ENCODE data around the gene INTS1.

Gene INTS1

GRCh38 chr7:1548944-1549343, 44.8 kb upstream of the INTS1 start:
- H3K36me3 ChIP-seq (ENCODE audit: insufficient read depth, low read length): no peaks in the 10 kb centered on the region
- no peak overlapping the region for H3K27ac ChIP-seq
- no peak overlapping the region for H3K9ac ChIP-seq (ENCODE audit: insufficient read length)
- no peak for DNase-seq (ENCODE audit: low read depth, low spot score)
- TF ChIP-seq EZH2 (IDR thresholded peaks at IDR 0.05) (no peak), FOXP2 (optimal IDR thresholded peaks at IDR 0.05; ENCODE audit: control extremely low read depth, extremely low read length, insufficient read depth) (no peak), POLR2AphosphoS5 (IDR thresholded peaks at IDR 0.05; ENCODE audit: borderline replicate concordance, low read depth, low read length) (no peak)
- H3K4me3 ChIP-seq: no peak overlapping the region
- H3K9me3 ChIP-seq (ENCODE audit: low read depth, low read length): no peaks in the 10 kb centered on the region

DNA sequence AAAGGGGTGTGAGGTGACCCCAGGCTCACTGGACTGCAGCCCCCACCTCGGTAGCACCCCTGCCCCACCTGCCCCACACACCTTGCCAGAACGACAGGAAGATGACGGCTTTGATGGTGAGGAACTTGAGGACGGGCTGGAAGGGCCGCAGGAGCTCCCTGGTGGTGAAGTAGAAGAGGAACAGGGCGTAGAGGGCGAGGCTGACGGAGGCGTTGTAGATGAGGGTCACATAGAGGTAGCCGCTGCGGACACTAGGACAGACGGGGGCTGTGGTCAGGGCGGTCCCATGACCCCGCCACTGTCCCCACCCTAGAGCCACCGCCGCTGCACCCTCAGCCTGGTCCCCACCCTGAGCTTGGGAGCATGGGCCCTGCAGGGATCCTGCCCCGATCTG, 44.2 kb upstream of the INTS1 start:
- no peaks in the 10 kb centered on the region for H3K9me3 ChIP-seq (ENCODE audit: low read depth, low read length)
- H3K36me3 ChIP-seq (ENCODE audit: insufficient read depth, low read length): no peaks in the 10 kb centered on the region
- H3K9ac ChIP-seq (ENCODE audit: insufficient read length): no peak overlapping the region
- H3K4me3 ChIP-seq: no peak overlapping the region
- no peak for DNase-seq (ENCODE audit: low read depth, low spot score)
- no peak overlapping the region for H3K27ac ChIP-seq
- TF ChIP-seq FOXP2 (optimal IDR thresholded peaks at IDR 0.05; ENCODE audit: control extremely low read depth, extremely low read length, insufficient read depth) (no peak), POLR2AphosphoS5 (IDR thresholded peaks at IDR 0.05; ENCODE audit: borderline replicate concordance, low read depth, low read length) (no peak), EZH2 (IDR thresholded peaks at IDR 0.05) (no peak)

DNA sequence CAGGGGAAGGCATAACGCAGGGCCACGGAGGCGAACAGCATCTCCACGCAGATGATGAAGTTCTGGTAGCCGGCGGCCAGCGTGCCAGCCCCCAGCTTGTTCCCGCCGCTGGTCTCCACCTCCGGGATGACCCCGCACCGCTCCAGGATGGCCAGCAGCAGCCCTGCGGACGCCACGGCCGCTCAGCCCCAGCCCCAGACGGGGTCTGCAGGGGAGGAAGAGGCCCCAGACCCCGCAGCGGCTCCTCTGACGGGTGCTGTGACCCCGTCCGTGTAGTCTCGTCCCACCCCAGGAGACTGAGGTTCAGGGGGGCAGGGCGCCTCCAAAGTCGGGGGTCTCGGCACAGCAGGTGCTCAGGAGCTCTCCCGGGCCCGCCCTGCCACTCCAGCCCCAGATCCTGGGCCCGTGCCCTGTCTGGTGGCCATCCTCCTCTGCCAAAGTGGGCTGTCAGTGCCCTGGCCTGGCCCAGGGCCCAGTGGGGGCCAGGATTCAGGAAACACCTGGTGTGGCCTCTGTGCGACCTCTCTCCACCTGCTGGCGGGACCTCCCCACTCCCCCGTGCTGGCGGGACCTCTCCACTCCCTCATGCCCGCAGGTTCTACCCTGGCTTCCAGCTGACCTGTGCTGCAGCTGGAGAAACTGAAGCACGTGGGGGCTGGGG, 43.7 kb upstream of the INTS1 start:
- TF ChIP-seq EZH2 (IDR thresholded peaks at IDR 0.05): no peak
- no peak for TF ChIP-seq POLR2AphosphoS5 (IDR thresholded peaks at IDR 0.05; ENCODE audit: borderline replicate concordance, low read depth, low read length)
- TF ChIP-seq FOXP2 (optimal IDR thresholded peaks at IDR 0.05; ENCODE audit: control extremely low read depth, extremely low read length, insufficient read depth): no peak
- Histone ChIP-seq H3K9me3 (ENCODE audit: low read depth, low read length) (no peaks in the 10 kb centered on the region), H3K36me3 (ENCODE audit: insufficient read depth, low read length) (no peaks in the 10 kb centered on the region), H3K4me3 (no peak overlapping the region), H3K9ac (ENCODE audit: insufficient read length) (no peak overlapping the region), H3K27ac (no peak overlapping the region)
- no peak for DNase-seq (ENCODE audit: low read depth, low spot score)

GRCh38 chr7:1546909-1547776, 43.0 kb upstream of the INTS1 start:
- Histone ChIP-seq H3K9me3 (ENCODE audit: low read depth, low read length) (no peaks in the 10 kb centered on the region), H3K9ac (ENCODE audit: insufficient read length) (no peak overlapping the region), H3K27ac (no peak overlapping the region), H3K4me3 (no peak overlapping the region), H3K36me3 (ENCODE audit: insufficient read depth, low read length) (no peaks in the 10 kb centered on the region)
- DNase-seq (ENCODE audit: low read depth, low spot score): no peak
- TF ChIP-seq FOXP2 (optimal IDR thresholded peaks at IDR 0.05; ENCODE audit: control extremely low read depth, extremely low read length, insufficient read depth): no peak
- TF ChIP-seq EZH2 (IDR thresholded peaks at IDR 0.05): no peak
- no peak for TF ChIP-seq POLR2AphosphoS5 (IDR thresholded peaks at IDR 0.05; ENCODE audit: borderline replicate concordance, low read depth, low read length)

DNA sequence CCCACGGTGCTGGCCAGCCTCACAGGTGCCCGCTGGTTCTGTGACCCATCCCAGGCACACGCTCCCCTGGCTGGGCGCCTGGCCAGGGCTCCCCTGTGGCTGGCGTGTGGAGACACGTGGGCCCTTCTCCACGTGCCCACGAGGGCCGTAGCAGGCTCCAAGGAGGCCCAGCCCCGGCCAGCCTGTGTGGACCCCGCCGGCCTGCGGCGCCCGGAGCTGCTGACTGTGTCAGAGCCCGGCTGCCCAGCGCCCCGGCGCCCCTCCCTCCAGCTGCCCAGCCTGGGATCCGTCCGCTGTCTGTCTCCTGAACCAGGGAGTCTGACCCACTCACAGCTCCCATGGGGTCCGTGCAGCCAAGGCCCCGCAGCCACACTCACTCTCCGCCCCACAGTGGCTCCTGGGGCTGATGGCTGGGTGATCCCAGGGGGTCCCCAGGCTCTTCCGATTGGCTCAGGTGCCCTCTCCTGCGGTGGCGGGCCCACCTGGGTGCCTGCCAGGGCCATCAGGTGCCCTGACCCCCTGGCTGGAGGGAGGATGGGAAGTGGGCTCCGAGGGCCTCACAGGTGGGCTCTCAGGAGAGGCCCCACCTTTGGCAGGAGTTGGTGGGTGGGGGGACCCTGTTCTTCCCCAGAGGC, 42.2 kb upstream of the INTS1 start:
- TF ChIP-seq POLR2AphosphoS5 (IDR thresholded peaks at IDR 0.05; ENCODE audit: borderline replicate concordance, low read depth, low read length) (no peak), FOXP2 (optimal IDR thresholded peaks at IDR 0.05; ENCODE audit: control extremely low read depth, extremely low read length, insufficient read depth) (no peak), EZH2 (IDR thresholded peaks at IDR 0.05) (no peak)
- DNase-seq (ENCODE audit: low read depth, low spot score): no peak
- no peak overlapping the region for H3K27ac ChIP-seq
- no peak overlapping the region for H3K9ac ChIP-seq (ENCODE audit: insufficient read length)
- no peaks in the 10 kb centered on the region; the same call in 1 of the 2 replicates for H3K36me3 ChIP-seq (ENCODE audit: insufficient read depth, low read length)
- H3K4me3 ChIP-seq: no peak overlapping the region
- no peaks in the 10 kb centered on the region for H3K9me3 ChIP-seq (ENCODE audit: low read depth, low read length)

GRCh38 chr7:1545417-1546246, 41.4 kb upstream of the INTS1 start:
- DNase-seq (ENCODE audit: low read depth, low spot score): no peak
- Histone ChIP-seq H3K9ac (ENCODE audit: insufficient read length) (no peak overlapping the region), H3K27ac (no peak overlapping the region), H3K36me3 (ENCODE audit: insufficient read depth, low read length) (no peaks in the 10 kb centered on the region; the same call in 1 of the 2 replicates), H3K9me3 (ENCODE audit: low read depth, low read length) (no peaks in the 10 kb centered on the region), H3K4me3 (no peak overlapping the region)
- TF ChIP-seq FOXP2 (optimal IDR thresholded peaks at IDR 0.05; ENCODE audit: control extremely low read depth, extremely low read length, insufficient read depth) (no peak), EZH2 (IDR thresholded peaks at IDR 0.05) (no peak), POLR2AphosphoS5 (IDR thresholded peaks at IDR 0.05; ENCODE audit: borderline replicate concordance, low read depth, low read length) (no peak)

- Histone ChIP-seq H3K4me3 (no peak overlapping the region), H3K9me3 (ENCODE audit: low read depth, low read length) (no peaks in the 10 kb centered on the region), H3K36me3 (ENCODE audit: insufficient read depth, low read length) (no peaks in the 10 kb centered on the region; the same call in 1 of the 2 replicates), H3K9ac (ENCODE audit: insufficient read length) (no peak overlapping the region), H3K27ac (no peak overlapping the region)
- TF ChIP-seq FOXP2 (optimal IDR thresholded peaks at IDR 0.05; ENCODE audit: control extremely low read depth, extremely low read length, insufficient read depth) (no peak), POLR2AphosphoS5 (IDR thresholded peaks at IDR 0.05; ENCODE audit: borderline replicate concordance, low read depth, low read length) (no peak), EZH2 (IDR thresholded peaks at IDR 0.05) (no peak)
- DNase-seq (ENCODE audit: low read depth, low spot score): no peak
Observed at GRCh38 chr7:1544896-1545416, 40.8 kb upstream of the INTS1 start.
